Measurements from ENCODE around the gene PICK1.
"Not testable (repeated sequence)": the region's sequence is repeated elsewhere in the genome, so short reads cannot be mapped to it uniquely, and the experiment has no call there.

PICK1 gene

DNA sequence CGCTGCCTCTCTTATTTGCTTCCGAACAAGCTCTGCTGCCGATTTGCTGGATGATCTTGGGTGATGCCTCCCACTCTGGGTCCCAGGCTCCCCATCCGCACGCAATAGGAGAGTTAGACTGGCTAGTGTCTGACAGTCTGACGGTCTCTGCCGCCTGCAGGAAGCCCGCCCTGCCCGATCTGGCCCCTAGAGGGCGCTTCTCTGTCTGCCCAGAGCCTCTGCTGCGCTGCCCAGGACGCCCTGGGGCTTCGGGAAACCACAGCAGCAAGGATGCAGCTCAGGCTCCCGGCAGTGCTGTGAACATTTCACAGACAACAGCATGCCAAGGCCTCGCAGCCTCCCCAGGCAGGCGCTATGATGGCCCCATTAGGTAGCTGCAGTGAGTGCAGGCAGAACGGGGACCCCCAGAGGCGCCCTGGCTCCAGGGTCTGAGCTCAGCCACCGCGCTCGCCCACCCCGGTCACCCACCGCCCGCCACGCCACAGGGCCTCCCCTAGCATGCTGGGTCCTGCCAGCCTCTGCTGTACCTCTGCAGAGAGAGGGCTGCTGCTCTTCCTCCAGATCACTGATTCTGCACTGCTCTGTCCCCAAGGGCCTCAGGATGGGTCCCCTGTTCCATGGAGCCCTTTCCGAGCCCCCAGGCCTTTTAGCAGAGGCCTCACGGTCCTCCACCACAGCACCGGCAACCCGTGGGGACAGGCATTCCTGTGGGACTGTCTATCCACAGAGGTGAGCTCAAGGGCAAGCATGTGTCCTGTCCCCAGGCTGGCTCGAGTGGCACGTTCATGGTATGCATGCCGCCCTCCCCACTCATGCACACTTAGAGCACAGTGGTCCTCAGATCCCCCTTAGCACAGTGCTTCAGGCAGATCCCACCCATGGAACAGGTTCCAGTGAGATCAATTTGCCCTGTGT lies 57.5 kb downstream of the PICK1 start:
- peak; percentile 91 for DNase-seq (ENCODE audit: low read depth, low spot score)

DNA sequence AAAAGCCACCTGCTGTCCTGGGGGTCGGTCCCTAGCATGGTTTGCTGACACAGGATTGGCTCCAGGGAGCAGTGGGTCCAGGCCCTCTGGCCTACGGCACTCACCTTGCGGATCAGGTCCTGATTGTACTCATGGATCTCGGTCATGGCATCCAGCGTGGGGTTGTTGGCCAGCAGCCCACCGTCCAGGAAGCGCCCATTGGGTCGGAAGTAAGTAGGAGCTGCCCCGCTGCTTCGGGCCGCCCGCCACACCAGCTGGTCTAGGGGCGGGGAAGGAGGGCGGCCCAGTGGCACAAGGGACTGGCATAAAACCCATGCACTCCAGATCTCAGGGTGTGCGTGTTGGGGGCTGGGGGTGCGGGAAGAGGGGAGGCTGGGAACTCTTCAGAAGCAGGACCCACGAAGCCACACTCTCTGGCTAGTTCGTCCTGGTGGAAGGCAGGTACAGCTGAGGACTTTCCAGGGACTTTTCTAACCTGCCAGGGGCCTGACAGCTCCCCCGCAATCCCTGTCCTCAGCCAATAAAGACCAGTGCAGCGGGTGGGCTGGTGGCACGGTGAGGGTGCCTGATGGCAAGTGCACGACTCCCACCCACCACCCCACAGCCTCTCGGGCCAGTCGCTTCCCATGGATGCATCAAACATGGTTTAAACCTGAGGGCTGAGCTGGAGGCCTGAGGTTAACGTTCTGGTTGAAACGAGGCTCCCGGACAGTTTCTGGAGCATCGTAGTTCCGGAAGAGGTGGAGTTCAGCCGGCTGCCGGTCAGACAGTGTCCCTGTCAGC lies 58.4 kb downstream of the PICK1 start:
- DNase-seq (ENCODE audit: low read depth, low spot score), result no peak

DNA sequence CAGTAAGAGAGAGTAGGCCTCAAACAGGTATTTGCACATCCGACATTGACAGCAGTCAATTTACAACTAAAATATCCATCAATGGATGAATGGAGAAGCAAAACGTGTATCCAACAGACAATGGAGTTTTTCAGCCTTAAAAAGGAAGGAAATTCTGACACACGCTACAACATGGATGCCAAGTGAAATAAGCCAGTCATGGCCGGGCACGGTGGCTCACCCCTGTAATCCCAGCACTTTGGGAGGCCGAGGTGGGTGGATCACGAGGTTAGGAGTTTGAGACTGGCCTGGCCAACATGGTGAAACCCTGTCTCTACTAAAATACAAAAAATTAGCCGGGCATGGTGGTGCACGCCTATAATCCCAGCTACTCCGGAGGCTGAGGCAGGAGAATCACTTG lies 60.4 kb downstream of the PICK1 start:
- not testable (repeated sequence) for DNase-seq (ENCODE audit: low read depth, low spot score)

DNA sequence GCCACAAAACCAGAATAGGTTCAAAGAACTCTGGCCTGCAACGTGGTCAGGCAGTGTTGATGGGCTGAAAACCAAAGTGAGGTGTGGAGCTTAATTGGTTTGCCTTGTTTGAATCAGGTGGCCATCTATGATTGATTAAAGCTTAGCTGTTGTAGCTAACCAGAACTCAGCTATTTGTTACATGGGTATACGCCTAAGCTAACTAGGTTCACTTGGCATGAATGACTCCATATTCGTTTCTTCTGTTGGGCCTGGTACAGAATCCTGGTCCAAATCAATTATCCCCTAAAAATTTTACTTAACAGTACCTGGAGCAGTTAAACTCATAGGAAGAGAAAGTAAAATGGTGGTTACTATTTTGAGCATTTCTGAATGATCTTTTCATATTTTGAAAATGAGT lies 61.0 kb downstream of the PICK1 start:
- DNase-seq (ENCODE audit: low read depth, low spot score), result no peak

DNA sequence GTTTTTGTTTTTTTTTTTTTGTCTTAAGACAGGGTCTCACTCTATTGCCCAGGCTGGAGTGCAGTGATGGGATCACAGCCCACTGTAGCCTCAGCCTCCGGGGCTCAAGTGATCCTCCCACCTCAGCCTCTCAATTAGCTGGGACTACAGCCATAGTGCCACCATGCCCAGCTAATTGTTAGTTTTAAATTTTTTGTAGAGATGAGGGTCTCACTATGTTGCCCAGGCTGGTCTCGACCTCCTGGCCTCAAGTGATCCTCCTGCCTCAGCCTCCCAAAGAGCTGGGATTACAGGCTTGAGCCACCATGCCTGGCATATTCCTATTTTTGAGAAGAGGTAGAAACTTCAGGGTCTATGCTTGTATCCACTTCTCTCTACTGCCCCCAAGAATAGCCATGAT lies 61.5 kb downstream of the PICK1 start:
- not testable (repeated sequence) for DNase-seq (ENCODE audit: low read depth, low spot score)

DNA sequence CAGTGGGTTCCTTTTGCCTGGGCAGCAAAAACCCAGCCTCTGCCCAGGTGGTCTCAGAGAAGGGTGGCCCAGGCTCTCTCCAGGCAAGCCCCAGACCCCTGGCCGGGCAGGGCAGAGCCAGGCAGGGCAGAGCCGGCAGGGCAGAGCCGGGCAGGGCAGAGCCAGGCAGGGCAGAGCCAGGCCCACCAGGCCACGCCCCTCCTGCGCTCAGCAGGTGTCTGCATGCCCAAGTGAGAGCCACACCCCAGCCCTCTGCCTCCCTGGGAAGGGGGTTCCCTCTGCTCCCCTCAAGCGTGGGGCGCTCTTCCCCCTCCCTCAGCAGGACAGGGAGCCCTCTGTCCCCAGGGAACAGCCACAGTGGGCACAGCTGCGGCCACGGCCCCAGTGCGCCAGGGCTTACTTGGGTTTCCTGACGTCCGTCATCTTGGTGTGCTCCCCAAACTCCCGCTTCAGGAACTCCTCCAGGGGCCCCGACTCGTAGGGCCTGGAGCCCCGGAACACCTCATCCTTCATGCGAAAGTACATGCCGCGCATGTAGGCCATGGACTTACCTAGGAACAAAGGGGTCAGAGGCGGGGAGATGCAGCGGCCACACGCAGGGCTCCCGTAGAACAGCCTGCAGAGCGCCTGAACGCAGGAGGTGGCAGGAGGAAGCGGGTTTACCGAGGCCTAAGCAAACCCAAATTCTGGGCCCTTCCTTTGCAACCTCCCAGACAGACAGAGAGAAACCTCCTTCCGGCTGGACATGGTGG lies 63.3 kb downstream of the PICK1 start:
- no peak for DNase-seq (ENCODE audit: low read depth, low spot score)

DNA sequence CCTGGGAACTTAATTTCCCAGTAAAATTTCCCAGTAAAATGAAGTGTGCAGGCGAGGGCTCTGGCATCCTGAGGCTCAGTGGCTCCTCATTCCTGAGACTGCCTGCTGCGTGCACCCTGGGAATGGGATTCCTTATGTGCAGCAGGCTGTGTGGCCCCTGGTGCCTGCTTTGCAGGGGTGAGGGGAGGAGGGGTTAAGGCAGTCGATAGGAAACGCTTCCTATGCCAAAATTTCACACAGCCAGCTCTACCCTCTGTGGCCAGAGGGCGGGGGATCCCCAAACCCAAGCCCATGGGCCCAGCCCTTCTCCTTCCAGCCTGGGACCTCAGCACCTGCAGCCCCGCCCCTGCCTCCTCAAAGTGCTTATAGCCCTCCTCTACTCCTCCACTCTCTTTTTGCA lies 65.4 kb downstream of the PICK1 start:
- DNase-seq (ENCODE audit: low read depth, low spot score), result no peak

DNA sequence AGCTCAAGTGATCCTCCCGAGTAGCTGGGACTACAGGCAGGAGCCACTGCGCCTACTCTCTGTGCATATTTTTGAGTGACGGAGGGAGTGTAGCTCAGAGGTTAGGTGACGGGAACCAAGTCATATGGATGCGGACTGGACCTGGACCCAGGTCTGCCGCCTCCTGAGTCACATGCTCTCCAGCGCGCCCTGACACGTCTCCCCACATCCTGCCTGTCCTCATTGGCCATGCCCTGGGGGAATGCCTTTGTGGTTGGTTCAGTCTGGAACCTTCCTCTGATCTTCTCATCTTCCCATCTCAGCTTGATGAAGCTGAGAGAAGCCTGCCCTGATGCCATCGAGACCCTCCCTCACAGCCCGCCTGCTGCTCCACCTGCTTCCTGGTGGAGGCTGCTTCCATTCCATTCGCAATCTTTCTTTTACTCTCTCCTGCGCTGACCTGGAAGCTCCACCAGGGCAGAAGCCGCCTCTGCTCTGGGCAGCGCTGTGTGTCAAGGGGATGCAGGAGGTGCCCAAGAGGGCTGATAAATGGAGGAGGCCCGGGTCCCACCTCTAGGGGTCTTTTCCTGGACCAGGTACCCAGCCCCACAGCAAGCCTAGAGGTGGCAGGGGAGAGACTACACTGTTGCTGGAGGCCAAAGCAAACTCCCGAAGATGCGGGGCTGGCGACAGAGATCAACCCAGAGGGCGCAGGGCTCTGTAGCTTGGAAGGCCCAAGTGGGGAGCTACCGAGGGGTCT lies 67.2 kb downstream of the PICK1 start:
- peak; percentile 43 for DNase-seq (ENCODE audit: low read depth, low spot score)

DNA sequence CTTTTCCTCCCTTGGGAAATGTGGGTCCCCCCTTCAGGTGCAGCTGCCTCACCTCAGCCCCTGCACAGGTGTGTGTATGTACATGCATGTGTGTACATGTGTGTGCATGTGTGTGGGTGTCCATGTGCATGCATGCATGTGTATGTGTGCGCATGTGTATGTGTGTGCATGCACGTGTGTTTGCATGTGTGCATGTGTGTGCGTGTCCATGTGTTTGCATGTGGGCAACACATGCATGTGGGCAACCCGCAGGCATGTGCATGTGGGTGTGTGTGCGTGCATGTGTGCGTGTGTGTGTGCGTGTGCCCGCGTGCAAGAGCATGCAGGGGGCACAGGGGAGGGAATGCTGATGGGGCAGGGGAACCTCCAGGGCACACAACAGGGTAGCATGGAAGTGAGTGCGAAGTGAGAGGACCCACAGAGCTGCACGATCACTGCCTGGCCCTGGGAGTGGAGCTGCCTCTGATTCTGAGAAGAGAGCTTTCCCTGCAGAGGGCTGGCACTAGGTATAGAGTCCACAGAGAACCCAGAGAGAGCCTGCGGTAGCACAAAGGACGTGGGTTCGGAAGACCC lies 67.9 kb downstream of the PICK1 start:
- no peak for DNase-seq (ENCODE audit: low read depth, low spot score)
